Uterus (tissue), 4 donors: Measurements from ENCODE around the gene KCNG1. TPM values are rescaled to one million over a fixed set of nuclear protein-coding genes. Genes with fewer than 3 reads are reported as not detected.

ENCODE experiments used
- DNase-seq, 2 donors: peaks; one replicate each; pipeline ENCODE4 v3.0.0-alpha.2; 2019 to 2020
- H3K27ac ChIP-seq, 2 donors: fragments of 200-600 bp; sonication (generic); 1 replicate in 1 of 2; 2 replicates in 1 of 2; pipeline ENCODE4 v1.5.1; 2016 to 2018
- H3K27me3 ChIP-seq, 2 donors: fragments of 200-600 bp; sonication (generic); one replicate each; pipeline ENCODE4 v1.5.1; 2018 to 2019; ENCODE audit warnings: control low read depth in 1 of 2
- H3K36me3 ChIP-seq, 2 donors: fragments of 200-600 bp; sonication (generic); one replicate each; pipeline ENCODE4 v1.5.1; 2019; ENCODE audit warnings: control low read depth in 1 of 2
- H3K4me1 ChIP-seq, 2 donors: fragments of 200-600 bp; sonication (generic); one replicate each; pipeline ENCODE4 v1.5.1; 2018 to 2019; ENCODE audit warnings: control low read depth in 1 of 2
- H3K4me3 ChIP-seq, 2 donors: fragments of 200-600 bp; sonication (generic); 1 replicate in 1 of 2; 2 replicates in 1 of 2; pipeline ENCODE4 v1.5.1; 2018 to 2019; ENCODE audit warnings: mild to moderate bottlenecking in 1 of 2
- H3K9me3 ChIP-seq, 2 donors: fragments of 200-600 bp; sonication (generic); one replicate each; pipeline ENCODE4 v1.5.1; 2019; ENCODE audit warnings: control low read depth in 1 of 2
- POLR2A ChIP-seq, 2 donors: fragments of 450-650 bp; IDR thresholded peaks; one replicate each; pipeline ENCODE4 v1.6.1; 2016; ENCODE audit warnings: antibody characterized with exemption in 2 of 2, mild to moderate bottlenecking in 1 of 2, moderate library complexity in 1 of 2
- intact Hi-C: fragments of 100-400 bp; cut with DNase I; formaldehyde crosslinking; loops from one replicate; pipeline ENCODE4 v1.15.1; 2023; ENCODE audit warnings: low total_unique reads
- total RNA-seq, 4 donors: library from RNA; depleted of rRNA in 3 of 4; stranded (reverse); fragments of >200 nt in 3 of 4; gene quantifications; one replicate each; pipeline versions ENCODE4 v1.1.0 to v1.2.4, GENCODE V29; 2014 to 2023
- TF ChIP-seq, protein P1 (sequence below), 4 experiments: fragments of 200-600 bp in 2 of 4; fragments of 450-650 bp in 2 of 4; sonication (generic) in 2 of 4; IDR thresholded peaks; one replicate each; pipeline ENCODE4 v1.5.1; 2016 to 2019; ENCODE audit warnings: antibody characterized with exemption in 4 of 4, mild to moderate bottlenecking in 2 of 4, moderate library complexity in 1 of 4
- donor health status: DM: yes; HTN: yes; CAD: no.

KCNG1 gene
- total RNA-seq, 4 donors from 2014 or later = 0.88 to 109 (median 44.1) TPM

GRCh38 chr20:51022227-51022802, 592 bp downstream of the KCNG1 start:
- peak overlapping the region; percentile 36 to 80 for H3K27ac ChIP-seq
- peak overlapping the region; percentile 37 to 52 for H3K4me3 ChIP-seq
- no peaks in the 10 kb centered on the region for H3K36me3 ChIP-seq
- TF ChIP-seq, protein P1, sequence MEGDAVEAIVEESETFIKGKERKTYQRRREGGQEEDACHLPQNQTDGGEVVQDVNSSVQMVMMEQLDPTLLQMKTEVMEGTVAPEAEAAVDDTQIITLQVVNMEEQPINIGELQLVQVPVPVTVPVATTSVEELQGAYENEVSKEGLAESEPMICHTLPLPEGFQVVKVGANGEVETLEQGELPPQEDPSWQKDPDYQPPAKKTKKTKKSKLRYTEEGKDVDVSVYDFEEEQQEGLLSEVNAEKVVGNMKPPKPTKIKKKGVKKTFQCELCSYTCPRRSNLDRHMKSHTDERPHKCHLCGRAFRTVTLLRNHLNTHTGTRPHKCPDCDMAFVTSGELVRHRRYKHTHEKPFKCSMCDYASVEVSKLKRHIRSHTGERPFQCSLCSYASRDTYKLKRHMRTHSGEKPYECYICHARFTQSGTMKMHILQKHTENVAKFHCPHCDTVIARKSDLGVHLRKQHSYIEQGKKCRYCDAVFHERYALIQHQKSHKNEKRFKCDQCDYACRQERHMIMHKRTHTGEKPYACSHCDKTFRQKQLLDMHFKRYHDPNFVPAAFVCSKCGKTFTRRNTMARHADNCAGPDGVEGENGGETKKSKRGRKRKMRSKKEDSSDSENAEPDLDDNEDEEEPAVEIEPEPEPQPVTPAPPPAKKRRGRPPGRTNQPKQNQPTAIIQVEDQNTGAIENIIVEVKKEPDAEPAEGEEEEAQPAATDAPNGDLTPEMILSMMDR (IDR thresholded peaks at IDR 0.05) = no peak
- TF ChIP-seq POLR2A (IDR thresholded peaks at IDR 0.05) = no peak
- DNase-seq = no peak
- intact Hi-C loops = no loop called here
- H3K9me3 ChIP-seq = no peaks in the 10 kb centered on the region
- H3K27me3 ChIP-seq = no peaks in the 10 kb centered on the region
- no peaks in the 10 kb centered on the region for H3K4me1 ChIP-seq

DNA sequence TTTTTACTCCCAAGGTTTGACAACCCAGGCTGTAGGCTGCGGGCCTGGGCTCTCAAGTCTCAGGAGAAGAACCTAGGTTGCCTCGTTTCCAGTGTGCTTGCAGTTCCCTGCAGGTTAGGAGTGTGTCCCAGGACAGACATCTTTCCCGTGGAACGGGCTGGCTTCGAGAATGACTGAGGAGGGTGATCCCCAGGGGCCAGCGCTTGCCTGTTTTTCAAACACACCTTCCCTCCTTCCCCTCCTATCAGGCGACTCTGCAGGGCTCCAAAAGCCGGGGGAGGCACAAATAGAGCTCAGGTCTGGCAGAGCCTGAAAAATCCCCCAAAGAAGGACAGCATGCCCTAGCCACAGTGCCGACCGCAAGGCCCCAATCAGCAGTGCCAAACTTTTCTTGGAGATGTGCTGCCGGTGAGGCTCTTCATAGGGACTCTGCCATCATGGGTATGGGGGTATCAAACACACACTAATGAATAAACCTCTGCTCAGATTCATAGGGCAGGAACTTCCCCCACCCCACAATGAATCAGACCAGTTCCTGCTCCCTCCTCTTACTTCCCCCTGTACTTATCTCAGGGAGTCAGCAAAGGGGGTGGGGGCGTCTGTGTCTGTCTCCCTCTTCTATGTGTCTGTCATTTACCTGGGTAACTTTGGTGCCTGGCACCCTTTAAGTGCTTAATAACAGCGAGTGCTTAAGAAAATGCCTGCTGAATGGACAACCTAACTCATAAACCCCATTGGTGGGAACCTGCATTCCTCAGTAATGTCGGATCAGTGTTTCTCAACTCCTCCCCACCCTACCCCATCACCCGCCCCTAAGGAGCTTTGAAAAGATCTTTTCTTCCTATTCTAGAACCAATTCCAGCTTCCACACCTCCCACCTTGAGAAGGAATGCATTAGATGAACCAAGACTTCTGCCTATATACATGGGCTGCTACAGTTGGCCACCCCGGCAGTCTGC, 1.6 kb downstream of the KCNG1 start:
- DNase-seq = no peak
- Histone ChIP-seq H3K36me3 (no peaks in the 10 kb centered on the region), H3K4me1 (no peaks in the 10 kb centered on the region), H3K27me3 (no peaks in the 10 kb centered on the region), H3K4me3 (peak overlapping the region; percentile 37 to 52), H3K9me3 (no peaks in the 10 kb centered on the region), H3K27ac (peak overlapping the region; percentile 36 to 80)
- TF ChIP-seq POLR2A (IDR thresholded peaks at IDR 0.05) = no peak
- TF ChIP-seq, protein P1 (IDR thresholded peaks at IDR 0.05) = no peak
- intact Hi-C loops = no loop called here

DNA sequence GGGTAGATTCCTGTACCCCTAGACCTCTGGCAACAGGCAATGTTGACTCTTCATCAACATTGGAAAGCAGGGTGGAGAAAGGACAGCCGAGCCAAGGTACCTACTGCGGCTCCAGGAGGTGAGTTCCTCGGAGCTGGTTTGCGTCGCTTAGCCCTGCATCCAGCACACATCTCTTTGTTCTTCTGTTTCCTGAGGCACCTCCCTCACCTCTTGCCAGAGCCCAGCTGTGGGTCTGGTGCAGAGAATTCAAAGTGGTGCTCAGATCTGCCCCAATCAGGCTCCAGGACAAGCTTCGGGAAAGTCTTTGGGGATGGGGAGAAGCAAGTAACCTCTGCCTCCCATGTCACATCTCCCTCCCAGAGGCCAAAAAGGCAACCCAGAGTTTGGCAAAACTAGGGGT, 2.2 kb downstream of the KCNG1 start:
- H3K27me3 ChIP-seq = no peaks in the 10 kb centered on the region
- intact Hi-C loops = no loop called here
- H3K4me1 ChIP-seq = no peaks in the 10 kb centered on the region
- no peaks in the 10 kb centered on the region for H3K36me3 ChIP-seq
- no peak for DNase-seq
- H3K27ac ChIP-seq = peak overlapping the region; percentile 14 to 80
- no peaks in the 10 kb centered on the region for H3K9me3 ChIP-seq
- H3K4me3 ChIP-seq = peak overlapping the region; percentile 0 to 37
- TF ChIP-seq, protein P1 (IDR thresholded peaks at IDR 0.05) = no peak
- no peak for TF ChIP-seq POLR2A (IDR thresholded peaks at IDR 0.05)

DNA sequence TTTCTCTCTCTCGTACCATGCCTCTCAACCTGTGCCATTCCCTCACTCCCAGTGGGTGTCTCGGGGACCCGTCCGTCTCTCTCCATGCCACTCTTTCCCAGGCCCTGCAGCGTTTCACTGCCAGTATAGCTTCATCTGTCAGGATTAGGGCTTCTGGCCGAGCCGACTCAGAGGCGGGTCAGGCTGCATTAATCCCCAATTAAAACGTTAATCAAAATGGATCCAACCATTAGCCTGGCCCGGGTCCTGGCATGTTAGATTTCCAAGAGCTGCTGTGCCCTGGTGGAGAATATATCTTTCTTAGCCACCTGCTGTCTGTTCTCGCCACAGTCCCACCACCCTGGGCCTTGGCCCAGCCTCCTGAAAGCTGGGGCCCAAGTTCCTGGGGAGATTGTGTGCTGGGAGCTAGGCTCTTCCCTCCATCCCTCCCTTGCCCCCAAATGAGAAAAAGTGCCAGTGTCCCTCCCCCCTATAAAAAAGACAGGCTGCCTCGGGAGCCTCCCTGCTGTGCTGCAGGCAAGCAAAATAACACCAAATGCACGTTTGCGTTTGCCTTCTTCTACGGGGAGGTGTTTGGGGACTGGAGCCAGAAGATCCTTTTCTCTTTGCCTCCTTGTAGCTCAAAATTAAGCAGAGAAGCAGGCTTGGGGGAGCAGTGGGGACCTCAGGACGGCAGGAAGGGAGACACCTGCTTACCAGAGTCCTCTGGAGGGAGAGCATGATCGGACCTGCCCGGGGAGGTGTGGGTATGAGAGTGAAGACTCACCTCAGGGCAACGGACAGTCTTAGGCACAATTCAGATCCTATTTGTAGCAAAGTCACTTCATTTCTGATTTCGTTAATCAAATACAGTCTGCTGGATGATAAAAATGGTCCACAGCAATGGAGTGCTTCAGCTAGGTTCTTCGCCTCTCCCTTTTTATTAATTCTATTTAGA, 3.0 kb downstream of the KCNG1 start:
- intact Hi-C loops = no loop called here
- no peak for TF ChIP-seq POLR2A (IDR thresholded peaks at IDR 0.05)
- TF ChIP-seq, protein P1 (IDR thresholded peaks at IDR 0.05) = no peak
- Histone ChIP-seq H3K4me1 (no peaks in the 10 kb centered on the region), H3K9me3 (no peaks in the 10 kb centered on the region), H3K36me3 (no peaks in the 10 kb centered on the region), H3K4me3 (no peak overlapping the region), H3K27ac (peak overlapping the region; percentile 14 to 80), H3K27me3 (no peaks in the 10 kb centered on the region)
- DNase-seq = no peak
